MCF 10A (cell line): Measurements from ENCODE around the gene ZNF587B. TPM values are rescaled to one million over a fixed set of nuclear protein-coding genes. Genes with fewer than 3 reads are reported as not detected.
"Not testable (repeated sequence)": the region's sequence is repeated elsewhere in the genome, so short reads cannot be mapped to it uniquely, and the experiment has no call there.

ENCODE experiments used
- BruUV-seq: library from RNA; stranded (reverse); fragments of 400-500 nt; replicated peaks from 2 replicates; lab custom pipeline; 2021; lab: Mats Ljungman, UMichigan
- CTCF ChIA-PET: fragments of 300-600 bp; sonication (Branson Sonifier 250); formaldehyde crosslinking; extraction: SDS; loops from one replicate; lab custom pipeline; 2021; ENCODE audit warnings: antibody characterized with exemption, inconsistent platforms; lab: Yijun Ruan, JAX
- POLR2A ChIA-PET: fragments of 300-600, 350-650 bp; sonication (Branson Sonifier 250); formaldehyde crosslinking; extraction: SDS; loops from one replicate; lab custom pipeline; 2020; ENCODE audit warnings: antibody characterized with exemption, inconsistent platforms; lab: Yijun Ruan, JAX
- DNase-seq: peaks from one replicate; pipeline ENCODE4 v3.0.0-alpha.2; 2018; ENCODE audit not compliant: unreplicated experiment
- H3K27ac Mint-ChIP-seq: one replicate; pipeline ENCODE4 v1.8.0; 2022; ENCODE audit warnings: mild to moderate bottlenecking, low read depth, mixed read lengths; ENCODE audit not compliant: unreplicated experiment
- H3K27me3 Mint-ChIP-seq: one replicate; pipeline ENCODE4 v1.8.0; 2022; ENCODE audit warnings: mixed read lengths; ENCODE audit not compliant: insufficient read depth, unreplicated experiment
- H3K36me3 Mint-ChIP-seq: one replicate; pipeline ENCODE4 v1.8.0; 2022; ENCODE audit warnings: mild to moderate bottlenecking, moderate library complexity, mixed read lengths; ENCODE audit not compliant: insufficient read depth, unreplicated experiment
- H3K4me1 Mint-ChIP-seq: one replicate; pipeline ENCODE4 v1.8.0; 2022; ENCODE audit warnings: mixed read lengths; ENCODE audit not compliant: insufficient read depth, unreplicated experiment
- H3K4me3 Mint-ChIP-seq: one replicate; pipeline ENCODE4 v1.8.0; 2022; ENCODE audit warnings: mild to moderate bottlenecking, moderate library complexity, mixed read lengths; ENCODE audit not compliant: unreplicated experiment
- H3K9me3 Mint-ChIP-seq: one replicate; pipeline ENCODE4 v1.8.0; 2022; ENCODE audit warnings: mixed read lengths; ENCODE audit not compliant: unreplicated experiment
- intact Hi-C: fragments of 100-400 bp; cut with micrococcal nuclease; formaldehyde crosslinking; loops from 2 replicates; pipeline ENCODE4 v1.14.1; 2022
- total RNA-seq: library from RNA; stranded (reverse); gene quantifications from 2 replicates; pipeline ENCODE4 v1.2.3, GENCODE V29; 2022
- TF ChIP-seq, protein P1 (sequence below): fragments of 200-600 bp; IDR thresholded peaks from one replicate; pipeline ENCODE4 v1.8.0; 2022; ENCODE audit warnings: antibody characterized with exemption, mild to moderate bottlenecking; ENCODE audit not compliant: unreplicated experiment

The ZNF587B gene
- total RNA-seq, 1 experiment from 2014 or later = 19.4 TPM

DNA sequence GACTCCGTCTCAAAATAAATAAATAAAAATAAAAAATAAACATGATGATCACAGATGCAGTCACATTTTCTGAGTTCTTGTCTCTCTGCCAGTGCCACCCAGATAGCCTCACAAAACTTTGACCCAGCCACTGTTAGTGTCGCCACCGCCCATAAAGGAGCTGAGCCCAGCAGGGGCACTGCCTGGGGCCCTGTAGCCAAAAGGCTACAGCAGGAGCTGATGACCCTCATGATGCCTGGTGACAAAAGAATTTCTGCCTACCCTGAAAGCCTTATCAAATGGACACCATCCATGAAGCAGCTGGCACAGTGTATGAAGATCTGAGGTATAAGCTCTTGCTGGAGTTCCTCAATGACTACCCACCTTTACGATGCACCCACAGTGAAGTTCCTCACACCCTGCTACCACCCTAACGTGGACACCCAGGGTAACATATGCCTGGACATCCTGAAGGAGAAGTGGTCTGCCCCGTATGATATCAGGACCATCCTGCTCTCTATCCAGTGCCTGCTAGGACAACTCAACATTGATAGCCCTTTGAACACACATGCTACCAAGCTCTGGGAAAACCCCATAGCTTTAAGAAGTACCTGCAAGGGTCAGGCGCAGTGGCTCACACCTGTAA is 37.9 kb downstream of the ZNF587B start:
- intact Hi-C loops = no loop called here
- CTCF ChIA-PET = interaction anchor here (0.6 to 0.7 kb wide), 4 partner anchors 35 to 505 kb away, joined by 3 read pairs; partner anchors contain the start of genes TRAPPC2B and ZNF547
- BruUV-seq = no TSS peak
- Mint-ChIP-seq H3K27me3 (no peaks in the 10 kb centered on the region), H3K27ac (no peak overlapping the region), H3K9me3 (no peaks in the 10 kb centered on the region), H3K4me1 (no peaks in the 10 kb centered on the region), H3K36me3 (peaks cover 84% of the 10 kb centered on the region), H3K4me3 (no peak overlapping the region)
- DNase-seq = no peak
- TF ChIP-seq, protein P1, sequence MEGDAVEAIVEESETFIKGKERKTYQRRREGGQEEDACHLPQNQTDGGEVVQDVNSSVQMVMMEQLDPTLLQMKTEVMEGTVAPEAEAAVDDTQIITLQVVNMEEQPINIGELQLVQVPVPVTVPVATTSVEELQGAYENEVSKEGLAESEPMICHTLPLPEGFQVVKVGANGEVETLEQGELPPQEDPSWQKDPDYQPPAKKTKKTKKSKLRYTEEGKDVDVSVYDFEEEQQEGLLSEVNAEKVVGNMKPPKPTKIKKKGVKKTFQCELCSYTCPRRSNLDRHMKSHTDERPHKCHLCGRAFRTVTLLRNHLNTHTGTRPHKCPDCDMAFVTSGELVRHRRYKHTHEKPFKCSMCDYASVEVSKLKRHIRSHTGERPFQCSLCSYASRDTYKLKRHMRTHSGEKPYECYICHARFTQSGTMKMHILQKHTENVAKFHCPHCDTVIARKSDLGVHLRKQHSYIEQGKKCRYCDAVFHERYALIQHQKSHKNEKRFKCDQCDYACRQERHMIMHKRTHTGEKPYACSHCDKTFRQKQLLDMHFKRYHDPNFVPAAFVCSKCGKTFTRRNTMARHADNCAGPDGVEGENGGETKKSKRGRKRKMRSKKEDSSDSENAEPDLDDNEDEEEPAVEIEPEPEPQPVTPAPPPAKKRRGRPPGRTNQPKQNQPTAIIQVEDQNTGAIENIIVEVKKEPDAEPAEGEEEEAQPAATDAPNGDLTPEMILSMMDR = no peak
- POLR2A ChIA-PET = interaction anchor here (0.5 to 0.7 kb wide), 2 partner anchors 160 to 568 kb away, joined by 3 read pairs; no protein-coding TSS in a partner anchor

DNA sequence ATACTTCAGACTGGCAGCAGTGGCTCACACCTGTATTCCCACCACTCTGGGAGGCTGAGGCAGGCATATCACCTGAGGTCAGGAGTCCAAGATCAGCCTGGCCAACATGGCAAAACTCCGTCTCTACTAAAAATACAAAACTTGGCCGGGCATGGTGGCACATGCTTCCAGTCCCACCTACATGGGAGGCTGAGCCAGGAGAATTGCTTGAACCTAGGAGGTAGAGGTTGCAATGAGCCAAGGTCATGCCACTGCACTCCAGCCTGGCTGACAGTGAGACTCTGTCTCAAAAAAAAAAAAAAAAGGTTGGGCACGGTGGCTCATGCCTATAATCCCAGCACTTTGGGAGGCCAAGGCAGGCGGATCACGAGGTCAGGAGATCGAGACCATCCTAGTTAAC is 39.6 kb downstream of the ZNF587B start:
- Mint-ChIP-seq H3K9me3 (peaks cover 11% of the 10 kb centered on the region), H3K36me3 (peaks cover 84% of the 10 kb centered on the region)
- H3K27ac Mint-ChIP-seq, DNase-seq, intact Hi-C loops, POLR2A ChIA-PET, CTCF ChIA-PET, BruUV-seq, H3K27me3 Mint-ChIP-seq, H3K4me3 Mint-ChIP-seq, H3K4me1 Mint-ChIP-seq: not testable (repeated sequence)

DNA sequence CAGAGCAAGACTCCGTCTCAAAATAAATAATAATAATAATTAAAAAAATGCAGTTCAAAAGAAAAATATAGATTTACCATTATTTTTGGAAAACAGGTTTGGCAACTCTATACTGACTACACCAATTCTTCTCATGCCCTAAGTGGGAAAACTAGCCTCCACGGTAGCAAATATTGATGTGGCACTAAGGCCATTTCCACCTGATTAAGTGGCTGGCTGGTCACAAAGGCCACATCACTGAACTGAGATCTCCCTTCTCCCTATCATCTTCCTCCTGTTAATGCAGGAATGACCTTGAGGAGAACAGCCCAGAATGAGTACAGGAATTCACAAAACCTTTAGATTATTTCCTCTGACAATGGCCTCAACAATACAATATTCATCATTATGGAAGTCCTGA is 40.1 kb downstream of the ZNF587B start:
- no TSS peak for BruUV-seq
- Mint-ChIP-seq H3K4me1 (no peaks in the 10 kb centered on the region), H3K36me3 (peaks cover 79% of the 10 kb centered on the region), H3K27me3 (no peaks in the 10 kb centered on the region), H3K27ac (no peak overlapping the region), H3K9me3 (peaks cover 11% of the 10 kb centered on the region), H3K4me3 (no peak overlapping the region)
- intact Hi-C loops = no loop called here
- CTCF ChIA-PET = interaction anchor here (0.6 kb wide), 1 partner anchor 39 kb away, joined by 3 read pairs; no protein-coding TSS in a partner anchor
- POLR2A ChIA-PET = no interaction called here
- TF ChIP-seq, protein P1 = no peak
- DNase-seq = no peak

GRCh38 chr19:57872450-57872849 is 42.4 kb downstream of the ZNF587B start:
- BruUV-seq = no TSS peak
- TF ChIP-seq, protein P1 = no peak
- peaks cover 72% of the 10 kb centered on the region for H3K36me3 Mint-ChIP-seq
- no peaks in the 10 kb centered on the region for H3K27me3 Mint-ChIP-seq
- ChIA-PET CTCF (interaction anchor here (0.7 kb wide), 1 partner anchor 31 kb away, joined by 3 read pairs; no protein-coding TSS in a partner anchor), POLR2A (no interaction called here)
- no peak for DNase-seq
- intact Hi-C loops = no loop called here
- H3K4me3 Mint-ChIP-seq = no peak overlapping the region
- H3K27ac Mint-ChIP-seq = no peak overlapping the region
- H3K4me1 Mint-ChIP-seq = no peaks in the 10 kb centered on the region
- peaks cover 18% of the 10 kb centered on the region for H3K9me3 Mint-ChIP-seq

DNA sequence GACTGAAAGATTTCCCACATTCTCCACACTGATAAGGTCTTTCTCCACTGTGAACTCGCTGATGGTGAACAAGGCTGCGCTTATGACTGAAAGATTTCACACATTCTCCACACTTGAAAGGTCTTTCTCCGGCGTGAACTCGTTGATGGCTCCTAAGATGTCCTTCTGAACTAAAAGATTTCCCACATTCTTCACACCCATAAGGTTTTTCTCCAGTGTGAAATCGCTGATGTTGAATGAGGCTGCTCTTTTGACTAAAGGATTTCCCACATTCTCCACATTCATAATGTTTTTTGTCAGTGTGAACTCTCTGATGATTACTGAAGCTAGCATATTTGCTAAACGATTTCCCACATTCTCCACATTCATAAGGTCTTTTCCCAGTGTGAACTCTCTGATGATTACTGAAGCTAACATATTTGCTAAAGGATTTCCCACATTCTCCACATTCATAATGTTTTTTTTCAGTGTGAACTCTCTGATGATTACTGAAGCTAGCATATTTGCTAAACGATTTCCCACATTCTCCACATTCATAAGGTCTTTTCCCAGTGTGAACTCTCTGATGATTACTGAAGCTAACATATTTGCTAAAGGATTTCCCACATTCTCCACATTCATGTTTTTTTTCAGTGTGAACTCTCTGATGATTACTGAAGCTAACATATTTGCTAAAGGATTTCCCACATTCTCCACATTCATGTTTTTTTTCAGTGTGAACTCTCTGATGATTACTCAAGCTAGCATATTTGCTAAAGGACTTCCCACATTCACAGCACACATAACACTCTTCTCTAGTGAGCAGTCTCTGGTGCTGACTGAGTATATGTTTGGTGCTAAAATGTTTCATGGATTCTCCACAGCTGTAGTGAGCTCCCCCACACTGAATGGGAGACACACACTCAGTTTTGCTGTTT is 44.0 kb downstream of the ZNF587B start:
- POLR2A ChIA-PET = interaction anchor here (0.9 kb wide), 1 partner anchor 10 kb away, joined by 4 read pairs; no protein-coding TSS in a partner anchor
- intact Hi-C loops, H3K27ac Mint-ChIP-seq, H3K27me3 Mint-ChIP-seq, H3K4me3 Mint-ChIP-seq, CTCF ChIA-PET, DNase-seq, BruUV-seq, H3K4me1 Mint-ChIP-seq: not testable (repeated sequence)
- Mint-ChIP-seq H3K36me3 (peaks cover 57% of the 10 kb centered on the region), H3K9me3 (peaks cover 18% of the 10 kb centered on the region)
